ENCODE results near the gene FAM43B. TPM values are rescaled to one million over a fixed set of nuclear protein-coding genes. Genes with fewer than 3 reads are reported as not detected.

The FAM43B gene
- total RNA-seq, 2 experiments from 2014 or later = not detected

DNA sequence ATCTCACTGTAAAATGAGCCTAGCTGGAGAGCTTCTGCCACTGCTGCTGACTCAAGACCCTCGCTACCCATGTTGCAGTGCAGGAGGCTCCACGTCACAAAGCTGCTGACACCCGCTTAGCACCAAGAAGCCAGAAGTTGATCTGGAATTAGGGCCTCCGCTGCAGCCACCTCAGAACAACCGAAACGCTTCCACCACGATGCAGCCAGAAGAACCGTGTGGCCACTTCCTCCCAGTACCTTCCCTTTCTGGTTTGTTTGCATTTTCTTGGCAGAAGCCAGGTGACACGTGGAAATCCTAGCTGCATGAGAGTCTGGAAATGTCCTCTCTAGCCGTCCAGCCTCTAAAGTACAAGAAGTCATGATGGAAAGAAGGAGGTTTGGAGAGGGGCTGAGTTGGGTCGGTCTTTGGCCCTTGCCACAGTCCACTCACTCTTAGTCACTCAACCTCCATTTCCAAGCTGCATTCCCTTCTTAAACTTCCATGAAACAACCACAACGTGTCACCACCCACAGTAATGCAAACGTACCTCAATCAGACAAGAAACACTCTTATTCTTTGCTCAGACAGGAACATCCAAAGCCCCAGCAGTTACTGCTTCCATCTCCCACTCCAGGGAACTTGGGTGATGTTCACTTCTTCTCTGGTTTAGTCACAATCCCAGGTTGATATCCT lies 26.5 kb downstream of the FAM43B start:
- H3K9me3 Mint-ChIP-seq (ENCODE audit: low read depth) = no peaks in the 10 kb centered on the region
- DNase-seq (no peak), ATAC-seq (no peak)
- intact Hi-C loops (cut with DNase I, micrococcal nuclease) = no loop called here
- ChIA-PET CTCF (no interaction called here), POLR2A (no interaction called here)
- H3K4me3 Mint-ChIP-seq = no peak overlapping the region
- H3K27me3 Mint-ChIP-seq = peaks cover 6% of the 10 kb centered on the region
- peaks cover 3% of the 10 kb centered on the region for H3K4me1 Mint-ChIP-seq
- no peaks in the 10 kb centered on the region for H3K36me3 Mint-ChIP-seq (ENCODE audit: low read depth)
- H3K27ac Mint-ChIP-seq = no peak overlapping the region

DNA sequence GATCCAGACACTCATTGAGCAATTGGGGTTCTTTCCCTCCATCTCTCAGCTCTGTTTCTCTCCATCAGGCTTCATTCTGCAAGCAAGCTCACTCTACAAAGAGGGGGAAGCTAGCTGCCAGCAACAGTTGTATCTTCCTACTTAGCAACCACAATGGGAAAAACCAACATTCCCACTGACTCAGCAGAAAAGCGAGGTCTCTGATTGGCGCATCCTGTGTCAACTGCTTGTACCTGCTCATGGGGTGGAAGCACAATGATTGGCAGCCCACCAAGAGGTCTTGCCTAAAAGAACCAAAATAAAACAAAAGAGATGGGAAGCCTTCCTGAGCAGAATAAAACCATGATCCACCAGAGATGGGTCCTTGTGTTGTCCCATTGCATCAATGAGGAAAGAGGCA lies 32.5 kb downstream of the FAM43B start:
- Mint-ChIP-seq H3K27ac (no peak overlapping the region), H3K9me3 (ENCODE audit: low read depth) (no peaks in the 10 kb centered on the region), H3K4me3 (no peak overlapping the region), H3K27me3 (peaks cover 38% of the 10 kb centered on the region), H3K36me3 (ENCODE audit: low read depth) (no peaks in the 10 kb centered on the region), H3K4me1 (peaks cover 6% of the 10 kb centered on the region)
- DNase-seq = no peak
- ChIA-PET CTCF (interaction anchor here (1.8 kb wide), 1 partner anchor 10 kb away, joined by 6 read pairs; no protein-coding TSS in a partner anchor), POLR2A (no interaction called here)
- intact Hi-C loops (cut with DNase I, micrococcal nuclease) = no loop called here
- ATAC-seq = no peak

DNA sequence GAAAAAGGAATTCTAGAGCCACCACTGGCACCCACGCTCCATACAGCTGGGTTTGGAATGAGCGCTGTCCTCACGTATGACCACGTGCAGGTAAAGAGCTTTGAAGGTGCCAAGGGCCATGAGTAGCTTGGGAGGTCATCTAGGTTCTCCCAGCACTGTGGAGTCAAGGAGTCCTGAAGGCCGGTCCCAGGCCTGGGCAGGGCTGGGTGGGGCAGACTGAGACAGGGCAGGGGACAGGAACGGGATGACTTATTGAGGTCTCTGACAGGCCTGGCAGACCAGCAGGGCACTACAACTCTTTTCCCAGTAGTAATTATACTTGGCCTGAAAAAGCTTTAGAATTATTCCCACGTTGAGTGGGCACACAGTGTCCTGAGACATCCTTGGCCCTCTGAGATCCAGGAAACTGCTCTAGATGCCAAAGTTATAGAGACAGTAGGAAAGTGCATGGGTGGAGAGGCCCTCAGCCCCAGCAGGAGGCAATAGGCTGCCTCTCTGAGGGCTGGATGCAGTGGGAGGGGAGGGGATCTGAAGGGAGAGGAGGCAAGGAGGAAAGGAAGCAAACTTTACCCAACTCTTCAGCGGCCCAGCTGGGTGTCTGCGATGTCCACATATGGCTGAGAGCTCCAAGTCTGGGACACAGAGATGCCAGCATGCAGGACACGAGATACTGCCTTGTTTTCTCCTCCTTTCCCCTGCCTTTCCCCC lies 34.7 kb downstream of the FAM43B start:
- Mint-ChIP-seq H3K9me3 (ENCODE audit: low read depth) (no peaks in the 10 kb centered on the region), H3K27ac (no peak overlapping the region), H3K36me3 (ENCODE audit: low read depth) (no peaks in the 10 kb centered on the region), H3K4me3 (no peak overlapping the region), H3K27me3 (peaks cover 52% of the 10 kb centered on the region), H3K4me1 (peaks cover 6% of the 10 kb centered on the region)
- CTCF ChIA-PET = interaction anchor here (0.7 to 0.8 kb wide), 2 partner anchors 173 to 608 kb away, joined by 3 read pairs; no protein-coding TSS in a partner anchor
- no peak for DNase-seq
- POLR2A ChIA-PET = no interaction called here
- no peak for ATAC-seq
- intact Hi-C loops (cut with DNase I, micrococcal nuclease) = no loop called here

DNA sequence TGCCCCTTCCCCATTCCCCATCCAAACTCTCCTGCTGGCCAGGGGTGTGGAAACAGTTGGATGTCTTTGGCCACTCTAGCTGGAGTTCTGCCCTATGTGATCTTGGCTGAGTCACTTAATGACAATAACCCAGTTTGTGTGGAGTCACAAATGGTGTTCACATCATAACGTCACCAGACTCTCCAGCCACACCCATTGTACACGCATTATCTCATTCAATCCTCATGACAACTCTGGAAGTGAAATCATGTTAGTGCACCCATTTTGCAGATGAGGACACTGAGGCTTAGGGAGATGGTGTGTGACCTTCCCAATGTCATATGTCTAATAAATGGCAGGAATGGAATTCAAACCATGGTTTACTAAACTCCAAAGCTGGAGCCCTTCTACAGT lies 35.3 kb downstream of the FAM43B start:
- POLR2A ChIA-PET = no interaction called here
- Mint-ChIP-seq H3K27me3 (peaks cover 56% of the 10 kb centered on the region), H3K36me3 (ENCODE audit: low read depth) (no peaks in the 10 kb centered on the region), H3K27ac (no peak overlapping the region), H3K9me3 (ENCODE audit: low read depth) (no peaks in the 10 kb centered on the region), H3K4me3 (no peak overlapping the region), H3K4me1 (peaks cover 6% of the 10 kb centered on the region)
- CTCF ChIA-PET = interaction anchor here (0.6 to 0.9 kb wide), 2 partner anchors 9 to 48 kb away, joined by 3 read pairs; no protein-coding TSS in a partner anchor
- no peak for DNase-seq
- intact Hi-C loops (cut with DNase I, micrococcal nuclease) = no loop called here
- no peak for ATAC-seq

DNA sequence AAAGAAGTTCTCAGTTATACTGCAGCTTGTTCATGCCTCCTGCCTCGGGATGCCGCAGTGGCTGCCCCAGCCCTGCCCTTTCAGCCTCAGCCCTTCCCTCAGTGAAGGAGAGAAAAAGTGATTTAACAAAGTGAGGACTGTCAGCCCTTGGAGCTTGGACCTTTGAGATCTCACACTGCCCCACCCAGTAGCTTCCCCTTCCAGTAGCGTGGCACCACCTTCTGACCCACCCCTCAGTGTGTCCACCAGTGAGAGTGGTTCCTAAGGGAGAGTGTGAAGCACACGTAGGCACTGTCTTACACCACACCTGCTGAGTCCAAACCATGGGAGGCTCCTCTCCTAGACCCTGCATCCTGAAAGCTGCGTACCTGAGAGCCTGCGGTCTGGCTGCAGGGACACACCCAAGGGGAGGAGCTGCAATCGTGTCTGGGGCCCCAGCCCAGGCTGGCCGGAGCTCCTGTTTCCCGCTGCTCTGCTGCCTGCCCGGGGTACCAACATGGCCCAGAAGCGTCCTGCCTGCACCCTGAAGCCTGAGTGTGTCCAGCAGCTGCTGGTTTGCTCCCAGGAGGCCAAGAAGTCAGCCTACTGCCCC lies 36.4 kb downstream of the FAM43B start, which contains the start of gene CDA:
Gene CDA, plus strand, starts transcription at position 464 of the 592 bp plus-strand sequence. Its CDS starts 33 bp downstream, at position 497.
- intact Hi-C loops (cut with DNase I, micrococcal nuclease) = no loop called here
- Mint-ChIP-seq H3K9me3 (ENCODE audit: low read depth) (no peaks in the 10 kb centered on the region), H3K36me3 (ENCODE audit: low read depth) (no peaks in the 10 kb centered on the region), H3K4me1 (peaks cover 6% of the 10 kb centered on the region), H3K27me3 (peaks cover 57% of the 10 kb centered on the region), H3K27ac (no peak within 1 kb of the TSS), H3K4me3 (no peak within 1 kb of the TSS)
- ChIA-PET POLR2A (no interaction called here), CTCF (interaction anchor here (0.9 to 1.8 kb wide), 2 partner anchors 14 to 47 kb away, joined by 3 to 4 read pairs; no protein-coding TSS in a partner anchor)
- ATAC-seq (no peak), DNase-seq (no peak)

DNA sequence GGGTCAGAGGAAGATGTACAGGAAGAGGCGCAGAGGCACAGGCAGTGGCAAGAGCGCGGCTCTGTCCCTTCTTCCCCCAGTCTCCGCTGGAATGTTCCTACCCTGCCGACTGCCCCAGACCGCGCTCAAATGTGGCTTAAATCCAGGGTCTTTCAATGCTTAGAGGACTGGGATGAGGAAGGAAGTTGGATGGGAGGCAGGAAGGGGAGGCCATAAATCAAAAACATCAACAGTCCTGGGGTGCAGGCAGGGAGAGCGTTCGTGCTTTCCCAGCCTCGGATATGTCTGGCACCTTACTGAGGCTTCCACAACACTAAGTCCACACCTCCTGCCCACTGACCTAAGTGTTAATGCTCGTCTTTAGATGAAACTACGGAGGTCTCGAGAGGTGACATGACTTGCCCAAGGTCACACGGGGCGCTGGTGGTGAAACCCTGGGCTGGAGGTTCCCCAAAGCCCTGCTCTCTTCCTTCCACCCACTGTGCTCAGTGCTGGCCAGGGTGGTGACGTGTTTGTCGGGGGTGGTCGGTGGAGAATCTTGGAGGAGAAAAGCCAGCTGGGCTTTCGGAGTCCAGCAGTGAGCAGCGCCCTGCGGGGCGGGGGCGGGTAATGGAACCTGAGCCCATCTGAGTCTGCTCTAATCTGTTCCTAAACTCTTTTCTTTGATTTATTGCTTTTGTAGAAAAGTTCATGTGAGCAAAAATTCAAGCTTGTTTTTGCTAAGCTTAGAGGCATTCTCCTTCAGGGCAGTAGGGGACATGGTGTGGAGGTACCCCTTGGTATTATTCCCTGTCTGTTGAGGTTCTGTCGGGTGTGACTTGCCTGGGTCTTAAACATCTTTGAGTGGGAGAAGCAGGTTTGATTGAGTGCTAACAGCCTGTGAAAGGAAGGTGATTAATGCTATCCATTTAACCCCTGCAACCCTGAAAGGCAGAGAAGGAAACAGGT lies 37.2 kb downstream of the FAM43B start:
- Mint-ChIP-seq H3K27me3 (peaks cover 55% of the 10 kb centered on the region), H3K27ac (no peak overlapping the region), H3K9me3 (ENCODE audit: low read depth) (no peaks in the 10 kb centered on the region), H3K36me3 (ENCODE audit: low read depth) (no peaks in the 10 kb centered on the region), H3K4me3 (no peak overlapping the region), H3K4me1 (peaks cover 6% of the 10 kb centered on the region)
- intact Hi-C loops (cut with DNase I, micrococcal nuclease) = no loop called here
- DNase-seq (no peak), ATAC-seq (no peak)
- ChIA-PET POLR2A (no interaction called here), CTCF (interaction anchor here (0.7 to 1.8 kb wide), 2 partner anchors 15 to 66 kb away, joined by 3 to 4 read pairs; no protein-coding TSS in a partner anchor)

DNA sequence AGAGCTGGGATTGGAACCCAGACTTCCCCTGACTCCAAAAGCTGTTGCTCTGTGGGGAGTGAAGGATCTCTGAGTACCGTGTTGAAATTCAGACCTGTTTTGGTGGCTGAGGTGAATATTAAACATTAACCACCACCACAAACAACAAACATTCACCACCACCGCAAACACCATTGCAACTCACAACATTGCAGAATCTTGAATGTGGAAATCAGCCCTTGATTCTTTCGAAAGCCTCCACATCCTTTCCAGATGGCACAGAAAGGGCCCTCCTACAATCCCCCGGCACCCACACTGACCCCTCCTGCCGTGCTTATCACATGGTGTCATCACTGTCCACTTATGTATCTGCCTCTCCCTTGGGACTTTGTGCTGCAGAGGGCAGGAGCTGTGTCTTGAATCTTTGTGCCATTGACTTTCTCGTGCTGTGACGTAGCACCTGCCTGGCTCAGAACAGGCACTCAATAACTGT lies 38.0 kb downstream of the FAM43B start:
- intact Hi-C loops (cut with DNase I, micrococcal nuclease) = no loop called here
- H3K27ac Mint-ChIP-seq = no peak overlapping the region
- no peaks in the 10 kb centered on the region for H3K36me3 Mint-ChIP-seq (ENCODE audit: low read depth)
- ATAC-seq (no peak), DNase-seq (no peak)
- H3K9me3 Mint-ChIP-seq (ENCODE audit: low read depth) = no peaks in the 10 kb centered on the region
- peaks cover 55% of the 10 kb centered on the region for H3K27me3 Mint-ChIP-seq
- H3K4me3 Mint-ChIP-seq = no peak overlapping the region
- POLR2A ChIA-PET = no interaction called here
- H3K4me1 Mint-ChIP-seq = peaks cover 6% of the 10 kb centered on the region
- CTCF ChIA-PET = interaction anchor here (1.8 kb wide), 1 partner anchor 15 kb away, joined by 4 read pairs; no protein-coding TSS in a partner anchor

DNA sequence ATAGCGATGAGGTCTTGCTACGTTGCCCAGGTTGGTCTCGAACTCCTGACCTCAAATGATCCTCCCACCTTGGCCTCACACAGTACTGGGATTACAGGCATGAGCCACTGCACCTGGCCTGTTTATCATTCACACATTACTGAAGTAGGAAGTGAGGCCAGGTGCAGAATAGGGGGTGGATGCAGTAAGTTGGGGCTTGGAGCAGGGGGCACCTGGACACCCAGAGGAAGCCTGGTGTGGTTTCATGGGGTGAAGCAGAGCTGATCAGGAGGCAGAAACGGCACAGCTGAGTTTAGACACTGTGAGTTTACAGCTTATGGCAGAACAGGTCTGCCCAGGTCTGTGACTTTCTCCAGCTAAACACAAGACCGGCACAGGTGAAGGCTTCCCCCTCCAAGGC lies 41.4 kb downstream of the FAM43B start:
- H3K4me3 Mint-ChIP-seq = no peak overlapping the region
- H3K36me3 Mint-ChIP-seq (ENCODE audit: low read depth) = no peaks in the 10 kb centered on the region
- H3K4me1 Mint-ChIP-seq = peaks cover 6% of the 10 kb centered on the region
- POLR2A ChIA-PET = no interaction called here
- H3K27ac Mint-ChIP-seq = no peak overlapping the region
- intact Hi-C loops (cut with DNase I, micrococcal nuclease) = no loop called here
- CTCF ChIA-PET = interaction anchor here (0.8 to 0.9 kb wide), 2 partner anchors 19 to 171 kb away, joined by 3 read pairs; no protein-coding TSS in a partner anchor
- H3K9me3 Mint-ChIP-seq (ENCODE audit: low read depth) = no peaks in the 10 kb centered on the region
- peaks cover 37% of the 10 kb centered on the region for H3K27me3 Mint-ChIP-seq
- DNase-seq (no peak), ATAC-seq (no peak)

DNA sequence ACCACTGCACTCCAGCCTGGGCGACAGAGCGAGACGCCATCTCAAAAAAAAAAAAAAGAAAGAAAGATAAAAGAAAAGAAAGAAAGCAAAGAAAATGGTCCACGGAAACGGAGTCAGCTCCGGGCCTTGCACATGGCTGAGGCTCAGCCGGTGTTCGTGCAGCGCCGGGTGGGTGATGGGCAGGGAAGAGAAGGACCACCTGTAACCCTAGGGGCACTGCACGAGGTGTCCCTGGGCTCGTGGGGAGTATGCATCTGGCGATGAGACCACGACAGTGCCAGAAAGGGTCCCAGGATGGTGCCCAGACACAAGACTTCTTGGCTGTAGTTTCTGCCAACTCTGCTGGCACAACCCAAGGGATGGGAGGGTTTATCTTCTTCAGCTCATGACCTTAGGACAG lies 42.4 kb downstream of the FAM43B start:
- POLR2A ChIA-PET = no interaction called here
- intact Hi-C loops (cut with DNase I, micrococcal nuclease) = no loop called here
- Mint-ChIP-seq H3K27me3 (peaks cover 27% of the 10 kb centered on the region), H3K9me3 (ENCODE audit: low read depth) (no peaks in the 10 kb centered on the region), H3K27ac (no peak overlapping the region), H3K4me1 (no peaks in the 10 kb centered on the region), H3K36me3 (ENCODE audit: low read depth) (no peaks in the 10 kb centered on the region), H3K4me3 (no peak overlapping the region)
- no peak for ATAC-seq
- no peak for DNase-seq
- CTCF ChIA-PET = interaction anchor here (0.6 to 0.7 kb wide), 2 partner anchors 23 to 434 kb away, joined by 3 read pairs; no protein-coding TSS in a partner anchor

DNA sequence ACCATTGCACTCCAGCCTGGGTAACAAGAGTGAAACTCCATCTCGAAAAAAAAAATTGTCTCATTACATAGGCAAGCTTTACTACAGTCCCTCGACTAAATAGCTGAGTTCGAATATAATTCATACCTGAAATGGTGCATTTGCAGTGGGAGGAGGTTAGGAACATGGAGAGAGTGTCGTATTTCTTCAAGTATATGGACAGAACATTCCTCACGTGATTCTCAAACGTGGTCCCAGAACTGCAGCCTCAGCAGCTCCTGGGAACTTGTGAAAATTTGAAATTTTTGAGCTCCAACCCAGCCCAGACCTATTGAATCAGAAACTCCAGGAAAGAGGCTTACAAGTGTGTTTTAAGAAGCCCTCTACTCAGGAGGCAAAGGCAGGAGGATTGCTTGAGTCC lies 43.7 kb downstream of the FAM43B start:
- intact Hi-C loops (cut with DNase I, micrococcal nuclease) = no loop called here
- ATAC-seq (no peak), DNase-seq (no peak)
- Mint-ChIP-seq H3K36me3 (ENCODE audit: low read depth) (no peaks in the 10 kb centered on the region), H3K4me3 (no peak overlapping the region), H3K27ac (no peak overlapping the region), H3K9me3 (ENCODE audit: low read depth) (no peaks in the 10 kb centered on the region), H3K4me1 (no peaks in the 10 kb centered on the region), H3K27me3 (peaks cover 19% of the 10 kb centered on the region)
- ChIA-PET CTCF (interaction anchor here (0.6 kb wide), 1 partner anchor 8 kb away, joined by 3 read pairs; no protein-coding TSS in a partner anchor), POLR2A (no interaction called here)

DNA sequence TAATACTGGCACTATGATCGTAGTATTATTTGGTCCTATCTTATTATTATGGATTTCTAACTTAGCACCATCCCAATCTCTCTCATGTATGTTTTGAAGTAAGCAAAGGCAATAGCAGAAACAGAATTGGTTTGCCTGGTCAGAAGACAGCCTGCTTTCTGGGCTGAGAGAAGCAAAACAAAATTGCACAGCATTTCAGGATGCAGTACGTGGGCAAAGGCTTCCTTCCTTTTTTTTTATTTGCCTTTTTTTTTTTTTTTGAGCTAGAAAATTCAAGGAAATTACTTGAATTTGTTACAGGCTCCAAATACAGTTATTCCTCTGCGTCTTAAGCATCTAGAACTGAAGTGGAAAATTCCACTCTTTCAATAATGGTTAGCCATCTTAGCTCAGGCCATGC lies 45.3 kb downstream of the FAM43B start:
- Mint-ChIP-seq H3K9me3 (ENCODE audit: low read depth) (no peaks in the 10 kb centered on the region), H3K27me3 (peaks cover 11% of the 10 kb centered on the region), H3K36me3 (ENCODE audit: low read depth) (no peaks in the 10 kb centered on the region), H3K27ac (no peak overlapping the region), H3K4me3 (no peak overlapping the region), H3K4me1 (no peaks in the 10 kb centered on the region)
- ATAC-seq (no peak), DNase-seq (no peak)
- intact Hi-C loops (cut with DNase I, micrococcal nuclease) = no loop called here
- POLR2A ChIA-PET = no interaction called here
- CTCF ChIA-PET = no interaction called here

All from activated CD4-positive, alpha-beta T cell treated with anti-CD3 and anti-CD28 coated beads for 36 hours (primary cell).